Measurements from ENCODE around the gene DSPP. TPM values are rescaled to one million over a fixed set of nuclear protein-coding genes. Genes with fewer than 3 reads are reported as not detected.
A peak's percentile ranks its signal among the peaks of the same experiment; 100 is the strongest.

DSPP gene
- total and polyA plus RNA-seq, 2 of the 8 experiments (the other 6 are each of a cell fraction or from before 2014, with no cell fraction given): not detected

DNA sequence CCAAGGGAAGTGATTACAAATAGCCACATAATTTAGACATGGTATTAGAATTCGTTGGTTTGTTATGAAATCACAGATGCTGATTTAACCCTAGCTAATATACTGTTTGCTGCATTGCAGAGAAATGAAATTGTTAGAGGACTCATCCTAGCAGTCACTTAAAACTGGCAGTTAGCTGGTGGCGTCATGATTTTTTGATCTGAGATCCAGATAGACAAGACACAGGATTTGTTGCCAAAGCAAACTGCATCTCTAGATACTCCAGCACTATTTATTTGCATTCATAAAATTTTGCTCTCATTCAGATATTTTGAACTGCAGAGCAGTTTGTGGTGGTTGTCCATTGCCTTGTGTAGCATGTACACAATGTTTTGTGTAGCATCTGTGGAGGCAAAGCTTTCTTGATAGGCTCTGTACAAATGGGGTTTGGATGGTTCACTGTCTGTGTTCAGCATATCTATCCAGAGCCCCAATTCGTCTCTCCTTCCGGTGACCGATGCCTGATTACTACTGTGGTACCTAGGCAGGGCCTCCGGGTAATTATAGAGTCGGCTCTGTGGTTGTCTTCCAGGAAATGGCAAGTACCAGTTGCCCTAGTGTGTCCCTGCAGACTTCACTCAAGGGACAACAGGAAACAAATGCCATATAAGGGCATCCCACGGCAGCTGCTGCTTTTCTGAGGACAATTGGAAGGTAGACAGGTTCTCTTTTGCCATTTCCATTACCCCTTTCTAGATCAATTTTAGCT lies 49.1 kb upstream of the DSPP start:
- no peak overlapping the region for H3K4me3 ChIP-seq (ENCODE audit: extremely low read depth in 1 of 4, insufficient read depth in 2 of 4, low read depth in 3 of 4, low read length in 4 of 4)
- no peaks in the 10 kb centered on the region for H3K36me3 ChIP-seq (ENCODE audit: control insufficient read depth in 2 of 4, insufficient read depth in 4 of 4, low read length in 3 of 4)
- no peak overlapping the region for H4K5ac ChIP-seq (ENCODE audit: insufficient read length, low read depth, low read length)
- H4K8ac ChIP-seq (ENCODE audit: extremely low read depth, insufficient read depth, low read length): peak overlapping the region; percentile 76; the same call in 1 of the 2 replicates
- H3K9ac ChIP-seq (replicated peaks in 1 of 4; ENCODE audit: extremely low read depth in 1 of 4, low read depth in 3 of 4, low read length in 3 of 4): no peak overlapping the region
- no peak overlapping the region for H3K27ac ChIP-seq (ENCODE audit: low read depth, low read length)
- H2AFZ ChIP-seq (ENCODE audit: low read length): peak overlapping the region; percentile 22; the same call in 1 of the 2 replicates
- H3K56ac ChIP-seq (replicated peaks; ENCODE audit: insufficient read length, low read depth, low read length): no peak overlapping the region
- DNase-seq (ENCODE audit: low read depth in 1 of 2, low spot score in 2 of 2) (peak in 1 of 2 experiments; percentile 49), FAIRE-seq (peak; percentile 81)
- no peaks in the 10 kb centered on the region for H3K79me2 ChIP-seq (ENCODE audit: control insufficient read depth in 1 of 2, insufficient read depth in 2 of 2, low read length in 2 of 2)
- H2AK5ac ChIP-seq (ENCODE audit: low read depth, low read length): no peak overlapping the region
- H3K4me1 ChIP-seq (replicated peaks in 1 of 4; ENCODE audit: control insufficient read depth in 3 of 4, insufficient read depth in 4 of 4, low read length in 3 of 4): no peaks in the 10 kb centered on the region; a peak in 1 of 7 replicates
- no peak overlapping the region for H3K18ac ChIP-seq (ENCODE audit: extremely low read depth, low read length)
- TF ChIP-seq SRF (IDR thresholded peaks at IDR 0.05; ENCODE audit: low read depth, low read length): peak; percentile 100
- no peak for TF ChIP-seq RNF2 (IDR thresholded peaks at IDR 0.05; ENCODE audit: borderline replicate concordance, low read depth, low read length, missing control alignments, poor library complexity, severe bottlenecking)
- TF ChIP-seq POU5F1 (IDR thresholded peaks at IDR 0.05; ENCODE audit: low read depth, low read length): no peak
- H3K9me3 ChIP-seq (ENCODE audit: insufficient read depth in 2 of 2, low read depth in 1 of 2, low read length in 1 of 2): no peaks in the 10 kb centered on the region
- H3K79me1 ChIP-seq (ENCODE audit: low read depth, low read length): no peaks in the 10 kb centered on the region
- ChIA-PET POLR2A (ENCODE audit: partially characterized antibody) (no interaction called here), CTCF (ENCODE audit: partially characterized antibody) (interaction anchor here (0.8 to 1.6 kb wide), 3 partner anchors 9 to 289 kb away, joined by 3 to 6 read pairs (median 3); no protein-coding TSS in a partner anchor)
- H3K4ac ChIP-seq (replicated peaks; ENCODE audit: insufficient read length, low read depth, low read length): no peak overlapping the region
- H2BK5ac ChIP-seq (ENCODE audit: low read depth, low read length): no peak overlapping the region
- H4K20me1 ChIP-seq (replicated peaks in 1 of 2; ENCODE audit: control insufficient read depth in 1 of 2, insufficient read depth in 2 of 2, low read length in 2 of 2): no peaks in the 10 kb centered on the region
- H3K23ac ChIP-seq (ENCODE audit: insufficient read length): no peak overlapping the region
- H3K4me2 ChIP-seq (ENCODE audit: insufficient read depth in 1 of 2, low read depth in 2 of 2, low read length in 2 of 2): no peak overlapping the region
- no peak overlapping the region for H2BK12ac ChIP-seq (ENCODE audit: low read depth, low read length)
- H3K27me3 ChIP-seq (replicated peaks in 1 of 4; ENCODE audit: control insufficient read depth in 3 of 4, extremely low read depth in 1 of 4, insufficient read depth in 3 of 4, low read length in 3 of 4): no peaks in the 10 kb centered on the region
- no peak overlapping the region for H2BK120ac ChIP-seq (replicated peaks; ENCODE audit: low read depth, low read length)
- 78% methylated on average over 8 of the region's 8 CpGs; no CpG with 5 or more reads in 1 of the 2 experiments for WGBS, 2 experiments (ENCODE audit: extremely low coverage in 1 of 2, insufficient coverage in 1 of 2, insufficient read length in 1 of 2, insufficient replicate concordance in 2 of 2, low coverage in 1 of 2, low lambda C conversion rate in 2 of 2, missing lambda C conversion rate in 1 of 2)
- H4K91ac ChIP-seq (replicated peaks; ENCODE audit: insufficient read length, low read length): no peak overlapping the region
- H3K14ac ChIP-seq (ENCODE audit: insufficient read length): no peak overlapping the region
- H3K23me2 ChIP-seq (ENCODE audit: low read depth, low read length): no peaks in the 10 kb centered on the region
- no peak overlapping the region for H2BK15ac ChIP-seq (ENCODE audit: low read length)
- 0 out of 2 replicates have a peak overlapping the region, but pooled peaks have one; percentile 6 for H2BK20ac ChIP-seq (ENCODE audit: low read length)
